Prostate gland (tissue), 2 donors: ENCODE measurements around the gene ATRN.

ENCODE experiments used
- POLR2A ChIP-seq: fragments of 450-650 bp; IDR thresholded peaks from one replicate; pipeline ENCODE4 v1.6.1; 2016; ENCODE audit warnings: antibody characterized with exemption, mild to moderate bottlenecking
- TF ChIP-seq, protein P1 (sequence below), 4 experiments: fragments of 200-600 bp in 2 of 4; fragments of 450-650 bp in 2 of 4; sonication (generic) in 2 of 4; IDR thresholded peaks; 1 replicate in 3 of 4; 2 replicates in 1 of 4; pipeline ENCODE4 v1.5.1; 2016 to 2019; ENCODE audit warnings: antibody characterized with exemption in 4 of 4, mild to moderate bottlenecking in 2 of 4, moderate library complexity in 2 of 4

DNA sequence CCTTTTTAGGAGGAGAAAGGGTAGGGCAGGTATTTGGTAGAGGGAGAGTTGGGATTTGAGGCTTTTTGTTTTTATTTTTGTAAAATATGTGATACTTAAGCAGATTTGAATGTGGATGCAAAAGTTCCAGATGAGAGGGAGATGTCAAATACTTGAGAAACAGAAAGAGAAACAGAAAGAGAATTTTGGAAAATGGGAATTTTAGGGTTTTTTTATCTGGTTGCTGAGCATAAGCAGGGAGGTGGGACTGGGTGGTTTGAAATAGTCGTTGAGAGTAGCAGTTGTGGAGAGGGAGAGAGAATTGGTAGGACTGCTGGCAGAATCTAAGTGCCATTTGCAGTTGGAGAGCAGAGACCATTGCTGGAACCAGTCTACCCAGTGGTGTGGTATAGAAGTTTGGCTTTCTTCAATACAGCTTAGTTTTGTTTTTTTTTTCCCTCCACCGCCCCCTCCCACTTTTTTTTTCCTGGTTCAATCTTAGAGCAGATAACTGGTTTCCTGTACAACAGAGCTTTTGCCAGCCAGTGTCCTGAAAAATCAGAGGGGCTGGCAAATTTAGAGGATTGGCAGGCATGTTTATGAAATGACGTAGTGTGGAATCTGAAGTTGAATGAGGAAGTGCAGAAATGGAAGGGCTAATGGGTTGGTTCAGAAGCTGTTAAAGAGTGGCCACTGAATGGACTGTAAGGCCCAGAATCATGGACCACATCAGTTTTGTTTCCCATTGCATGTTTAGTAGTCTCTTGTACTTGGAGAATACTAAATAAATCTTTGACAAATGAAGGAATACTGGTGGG lies 68.7 kb downstream of the ATRN start:
- no peak for TF ChIP-seq POLR2A
- TF ChIP-seq, protein P1, sequence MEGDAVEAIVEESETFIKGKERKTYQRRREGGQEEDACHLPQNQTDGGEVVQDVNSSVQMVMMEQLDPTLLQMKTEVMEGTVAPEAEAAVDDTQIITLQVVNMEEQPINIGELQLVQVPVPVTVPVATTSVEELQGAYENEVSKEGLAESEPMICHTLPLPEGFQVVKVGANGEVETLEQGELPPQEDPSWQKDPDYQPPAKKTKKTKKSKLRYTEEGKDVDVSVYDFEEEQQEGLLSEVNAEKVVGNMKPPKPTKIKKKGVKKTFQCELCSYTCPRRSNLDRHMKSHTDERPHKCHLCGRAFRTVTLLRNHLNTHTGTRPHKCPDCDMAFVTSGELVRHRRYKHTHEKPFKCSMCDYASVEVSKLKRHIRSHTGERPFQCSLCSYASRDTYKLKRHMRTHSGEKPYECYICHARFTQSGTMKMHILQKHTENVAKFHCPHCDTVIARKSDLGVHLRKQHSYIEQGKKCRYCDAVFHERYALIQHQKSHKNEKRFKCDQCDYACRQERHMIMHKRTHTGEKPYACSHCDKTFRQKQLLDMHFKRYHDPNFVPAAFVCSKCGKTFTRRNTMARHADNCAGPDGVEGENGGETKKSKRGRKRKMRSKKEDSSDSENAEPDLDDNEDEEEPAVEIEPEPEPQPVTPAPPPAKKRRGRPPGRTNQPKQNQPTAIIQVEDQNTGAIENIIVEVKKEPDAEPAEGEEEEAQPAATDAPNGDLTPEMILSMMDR (IDR thresholded peaks at IDR 0.05): no peak
